ENCODE measurements around the gene FHIT. TPM values are rescaled to one million over a fixed set of nuclear protein-coding genes. Genes with fewer than 3 reads are reported as not detected.

FHIT gene
- total RNA-seq, 1 donor from 2014 or later: 11.7 TPM

GRCh38 chr3:59786374-59786773, 1464.9 kb downstream of the FHIT start:
- no peak for TF ChIP-seq CTCF (conservative IDR thresholded peaks at IDR 0.05)
- Mint-ChIP-seq H3K9me3 (peaks cover 4% of the 10 kb centered on the region), H3K4me1 (ENCODE audit: unreplicated experiment) (peaks cover 13% of the 10 kb centered on the region), H3K27ac (no peak overlapping the region), H3K36me3 (no peaks in the 10 kb centered on the region), H3K4me3 (no peak overlapping the region), H3K27me3 (peaks cover 2% of the 10 kb centered on the region)
- no peak for DNase-seq (ENCODE audit: extremely low spot score, unreplicated experiment)

GRCh38 chr3:59784164-59784563, 1467.1 kb downstream of the FHIT start:
- Mint-ChIP-seq H3K36me3 (no peaks in the 10 kb centered on the region), H3K4me1 (ENCODE audit: unreplicated experiment) (peaks cover 4% of the 10 kb centered on the region), H3K27me3 (peaks cover 2% of the 10 kb centered on the region), H3K9me3 (peaks cover 4% of the 10 kb centered on the region), H3K27ac (no peak overlapping the region), H3K4me3 (no peak overlapping the region)
- no peak for DNase-seq (ENCODE audit: extremely low spot score, unreplicated experiment)
- no peak for TF ChIP-seq CTCF (conservative IDR thresholded peaks at IDR 0.05)

- peaks cover 4% of the 10 kb centered on the region for H3K9me3 Mint-ChIP-seq
- no peak for DNase-seq (ENCODE audit: extremely low spot score, unreplicated experiment)
- H3K4me3 Mint-ChIP-seq: no peak overlapping the region
- H3K27ac Mint-ChIP-seq: no peak overlapping the region
- no peaks in the 10 kb centered on the region for H3K36me3 Mint-ChIP-seq
- peaks cover 4% of the 10 kb centered on the region for H3K4me1 Mint-ChIP-seq (ENCODE audit: unreplicated experiment)
- peaks cover 2% of the 10 kb centered on the region for H3K27me3 Mint-ChIP-seq
- TF ChIP-seq CTCF (conservative IDR thresholded peaks at IDR 0.05): no peak
Measured at GRCh38 chr3:59783468-59783988, 1467.7 kb downstream of the FHIT start.

- Mint-ChIP-seq H3K4me1 (ENCODE audit: unreplicated experiment) (peaks cover 4% of the 10 kb centered on the region), H3K4me3 (no peak overlapping the region), H3K36me3 (no peaks in the 10 kb centered on the region), H3K27me3 (peaks cover 2% of the 10 kb centered on the region), H3K9me3 (peaks cover 4% of the 10 kb centered on the region), H3K27ac (no peak overlapping the region)
- no peak for TF ChIP-seq CTCF (conservative IDR thresholded peaks at IDR 0.05)
- DNase-seq (ENCODE audit: extremely low spot score, unreplicated experiment): no peak
Measured at GRCh38 chr3:59782664-59783063, 1468.6 kb downstream of the FHIT start.

GRCh38 chr3:59780209-59780608, 1471.0 kb downstream of the FHIT start:
- no peaks in the 10 kb centered on the region for H3K36me3 Mint-ChIP-seq
- H3K4me1 Mint-ChIP-seq (ENCODE audit: unreplicated experiment): peaks cover 4% of the 10 kb centered on the region
- H3K27me3 Mint-ChIP-seq: peaks cover 2% of the 10 kb centered on the region
- H3K9me3 Mint-ChIP-seq: peaks cover 9% of the 10 kb centered on the region
- DNase-seq (ENCODE audit: extremely low spot score, unreplicated experiment): no peak
- no peak overlapping the region for H3K4me3 Mint-ChIP-seq
- no peak overlapping the region for H3K27ac Mint-ChIP-seq
- no peak for TF ChIP-seq CTCF (conservative IDR thresholded peaks at IDR 0.05)

GRCh38 chr3:59779260-59779659, 1472.0 kb downstream of the FHIT start:
- no peak for DNase-seq (ENCODE audit: extremely low spot score, unreplicated experiment)
- no peak overlapping the region for H3K27ac Mint-ChIP-seq
- no peaks in the 10 kb centered on the region for H3K36me3 Mint-ChIP-seq
- no peak for TF ChIP-seq CTCF (conservative IDR thresholded peaks at IDR 0.05)
- no peak overlapping the region for H3K4me3 Mint-ChIP-seq
- H3K27me3 Mint-ChIP-seq: no peaks in the 10 kb centered on the region
- peaks cover 10% of the 10 kb centered on the region for H3K4me1 Mint-ChIP-seq (ENCODE audit: unreplicated experiment)
- H3K9me3 Mint-ChIP-seq: peaks cover 8% of the 10 kb centered on the region
